HS-27A (cell line): ENCODE measurements around the gene LTO1.

Experiments
- DNase-seq: peaks from one replicate; pipeline ENCODE4 v3.0.0-alpha.2; 2012; ENCODE audit warnings: low read depth, missing footprints

The LTO1 gene

DNA sequence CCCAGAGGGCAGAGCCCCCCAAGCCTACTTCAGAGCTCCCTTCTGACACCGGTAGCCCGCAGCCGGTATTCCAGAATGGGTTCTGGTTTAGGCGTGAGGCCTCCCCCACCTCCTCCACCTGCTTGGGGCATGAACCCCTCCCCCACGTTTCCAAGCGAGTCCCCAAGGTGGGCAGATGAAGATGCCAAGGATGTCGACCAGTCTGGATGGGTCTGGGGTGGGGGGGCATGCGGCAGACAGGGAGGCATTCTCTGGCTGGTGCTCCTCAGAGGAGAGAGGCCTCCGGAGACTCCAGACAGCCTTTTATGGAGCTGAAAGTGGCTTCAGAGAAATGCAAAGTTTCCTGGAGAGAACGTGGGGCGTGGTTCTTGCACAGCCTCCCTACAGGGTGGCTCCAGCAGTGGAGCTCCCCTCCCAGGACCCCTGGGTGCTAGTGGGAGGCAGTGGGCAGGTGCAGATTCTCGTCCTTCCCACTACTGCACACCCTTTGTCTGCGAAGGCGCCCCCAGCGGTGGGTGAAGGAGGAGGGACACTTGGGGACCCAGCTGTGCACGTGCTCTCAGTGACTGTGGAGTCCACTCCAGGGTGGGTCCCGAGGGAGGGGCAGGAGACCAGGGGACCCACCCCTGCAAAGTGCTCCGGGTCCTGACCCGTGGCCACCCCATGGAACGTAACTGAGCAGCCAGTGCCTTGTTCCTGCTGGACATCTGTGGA, 30.0 kb downstream of the LTO1 start:
- DNase-seq: no peak

DNA sequence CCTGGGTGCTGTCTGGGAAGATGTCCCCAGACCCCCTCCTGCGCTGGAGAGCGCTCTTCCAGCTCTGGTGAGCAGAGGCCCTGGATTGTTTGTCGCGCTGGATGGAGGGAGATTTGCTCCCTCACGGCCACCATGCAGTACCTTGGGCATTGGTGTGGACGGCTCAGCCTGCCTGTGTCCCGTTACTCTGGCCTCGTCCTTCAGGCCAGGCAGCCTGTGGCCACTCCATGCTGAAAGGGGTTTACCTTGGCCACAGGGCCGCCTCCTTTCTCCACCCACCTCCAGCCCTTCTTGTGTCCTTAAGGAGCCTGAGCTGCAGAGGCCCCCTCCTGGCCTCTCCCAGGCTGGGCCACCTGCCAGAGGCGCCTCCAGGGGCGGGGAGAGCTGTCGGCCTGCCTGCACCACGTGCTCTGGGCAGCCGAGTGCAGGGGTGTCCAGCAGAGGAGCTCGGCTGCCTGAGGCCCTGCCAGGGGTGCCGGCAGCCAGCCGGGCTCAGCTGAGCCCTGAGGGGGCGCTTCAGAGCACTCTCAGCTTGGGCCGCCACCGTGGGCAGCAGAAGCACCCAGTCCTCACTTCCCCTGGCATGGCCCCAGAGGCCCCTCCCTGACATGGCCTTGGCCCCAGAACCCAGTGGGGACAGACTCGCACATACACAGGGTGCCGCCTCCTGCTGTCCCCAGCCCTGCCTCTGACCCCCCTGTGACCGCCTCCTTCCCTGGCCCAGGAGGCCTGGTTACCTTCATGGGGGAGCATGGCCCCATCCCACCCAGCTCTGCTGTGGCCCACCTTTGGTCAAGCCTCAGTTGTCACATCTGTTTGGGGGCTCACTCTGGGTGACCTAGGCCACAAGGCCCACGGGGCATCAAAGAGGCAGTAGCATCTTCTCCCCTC, 30.8 kb downstream of the LTO1 start:
- no peak for DNase-seq

DNA sequence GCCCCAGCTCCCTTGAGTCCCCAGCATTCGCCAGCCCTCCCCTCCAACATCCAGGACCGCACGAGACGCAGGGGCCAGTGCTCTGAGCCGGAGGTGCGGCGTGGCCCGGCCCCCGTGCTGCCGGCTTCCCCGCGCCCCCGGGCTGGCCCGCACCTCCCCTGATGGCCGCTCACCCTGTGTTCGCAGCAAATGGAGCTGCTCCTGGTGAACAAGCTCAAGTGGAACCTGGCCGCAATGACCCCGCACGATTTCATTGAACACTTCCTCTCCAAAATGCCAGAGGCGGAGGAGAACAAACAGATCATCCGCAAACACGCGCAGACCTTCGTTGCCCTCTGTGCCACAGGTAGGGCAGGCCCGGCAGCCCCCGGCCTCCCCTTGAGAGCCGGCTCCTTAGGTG, 31.5 kb downstream of the LTO1 start:
- DNase-seq: no peak

DNA sequence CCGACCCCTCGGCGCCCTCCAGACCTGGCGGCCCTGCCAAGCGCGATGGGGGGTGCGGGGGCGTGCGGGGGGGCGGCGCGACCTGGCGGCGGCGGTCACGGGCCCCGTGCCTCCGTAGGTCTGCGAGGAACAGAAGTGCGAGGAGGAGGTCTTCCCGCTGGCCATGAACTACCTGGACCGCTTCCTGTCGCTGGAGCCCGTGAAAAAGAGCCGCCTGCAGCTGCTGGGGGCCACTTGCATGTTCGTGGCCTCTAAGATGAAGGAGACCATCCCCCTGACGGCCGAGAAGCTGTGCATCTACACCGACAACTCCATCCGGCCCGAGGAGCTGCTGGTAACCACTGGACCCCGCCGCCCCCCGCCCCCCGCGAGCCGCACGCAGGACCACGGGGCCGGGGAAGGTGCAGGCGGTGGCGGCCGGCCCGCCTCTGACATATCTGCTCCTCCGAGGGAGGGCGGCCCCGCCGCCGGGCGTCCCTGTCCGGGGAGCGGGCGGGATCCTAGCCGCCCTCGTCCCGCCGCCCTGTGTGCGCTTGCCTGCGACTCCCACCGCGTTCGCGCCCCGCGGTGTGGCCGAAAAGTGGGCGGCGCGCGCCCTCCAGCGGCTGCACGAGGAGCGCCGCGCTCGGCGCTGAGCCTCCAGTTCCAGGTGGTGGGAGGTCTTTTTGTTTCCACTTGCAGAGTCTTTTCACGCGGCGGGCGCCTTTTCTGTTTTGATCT, 32.1 kb downstream of the LTO1 start:
- no peak for DNase-seq

DNA sequence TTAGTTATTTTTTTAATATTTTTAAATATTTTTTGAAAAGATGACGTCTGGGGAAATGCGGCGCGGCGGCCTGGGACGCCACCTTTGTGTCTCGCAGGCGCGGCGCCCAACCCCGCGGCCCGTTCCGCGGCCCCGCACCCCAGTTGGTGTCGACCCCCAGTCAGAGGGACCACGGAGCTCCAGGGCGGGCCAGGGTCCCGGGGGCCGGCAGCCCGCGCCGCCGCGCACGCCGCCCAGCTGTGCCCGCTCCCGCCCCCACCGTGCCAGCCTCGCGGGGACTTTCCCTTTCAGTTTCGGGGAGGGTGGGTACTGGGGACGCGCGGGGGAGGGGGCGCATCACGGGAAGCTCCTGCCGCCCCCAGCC, 32.6 kb downstream of the LTO1 start:
- DNase-seq: no peak

DNA sequence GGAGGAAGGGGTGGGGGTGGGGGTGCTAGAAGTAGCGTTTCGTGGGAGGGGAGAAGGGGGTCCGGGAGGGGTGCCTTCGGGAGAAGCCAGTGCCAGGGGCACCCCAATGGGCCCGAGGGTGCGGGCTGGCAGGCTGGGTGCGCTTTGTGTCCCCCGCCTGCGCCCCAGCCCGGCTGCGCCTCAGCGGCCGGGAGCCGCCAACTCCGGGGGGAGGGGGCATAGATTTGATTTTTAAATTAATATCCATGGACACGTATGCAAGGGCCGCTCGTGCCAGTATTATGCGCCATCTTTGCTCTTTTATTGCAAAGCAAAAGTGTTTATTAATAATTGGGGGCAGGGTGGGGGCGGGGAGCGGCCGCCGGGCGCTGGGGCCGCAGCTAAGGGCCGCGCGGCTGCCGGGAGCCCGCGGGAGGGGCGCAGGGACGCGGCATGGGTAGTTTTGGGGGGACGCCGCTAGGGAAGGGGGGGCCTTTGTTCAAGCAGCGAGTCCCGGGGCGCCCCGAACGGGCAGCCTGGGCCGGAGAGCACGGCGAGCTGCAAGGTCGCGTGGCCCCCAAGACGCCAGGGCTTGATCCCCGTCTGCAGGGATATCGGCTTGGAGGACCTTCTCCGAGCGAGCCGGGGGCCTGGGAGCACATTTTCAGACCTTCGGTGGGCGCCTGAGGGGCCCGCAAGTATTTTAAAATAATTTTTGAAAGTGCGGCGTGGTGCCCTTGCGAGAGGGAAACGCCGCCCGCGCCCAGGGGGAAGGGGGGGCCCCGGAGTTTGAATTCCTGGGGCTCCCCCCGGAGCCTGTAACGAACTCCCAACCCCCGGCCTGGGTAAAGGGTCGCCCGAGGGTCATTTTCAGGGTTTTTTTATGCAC, 33.2 kb downstream of the LTO1 start:
- DNase-seq: no peak

DNA sequence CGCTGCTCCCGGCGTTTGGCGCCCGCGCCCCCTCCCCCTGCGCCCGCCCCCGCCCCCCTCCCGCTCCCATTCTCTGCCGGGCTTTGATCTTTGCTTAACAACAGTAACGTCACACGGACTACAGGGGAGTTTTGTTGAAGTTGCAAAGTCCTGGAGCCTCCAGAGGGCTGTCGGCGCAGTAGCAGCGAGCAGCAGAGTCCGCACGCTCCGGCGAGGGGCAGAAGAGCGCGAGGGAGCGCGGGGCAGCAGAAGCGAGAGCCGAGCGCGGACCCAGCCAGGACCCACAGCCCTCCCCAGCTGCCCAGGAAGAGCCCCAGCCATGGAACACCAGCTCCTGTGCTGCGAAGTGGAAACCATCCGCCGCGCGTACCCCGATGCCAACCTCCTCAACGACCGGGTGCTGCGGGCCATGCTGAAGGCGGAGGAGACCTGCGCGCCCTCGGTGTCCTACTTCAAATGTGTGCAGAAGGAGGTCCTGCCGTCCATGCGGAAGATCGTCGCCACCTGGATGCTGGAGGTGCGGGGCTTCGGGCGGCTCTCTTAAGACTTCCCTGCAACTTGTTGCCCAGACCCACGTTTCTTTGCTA, 34.1 kb downstream of the LTO1 start, which contains the start of gene CCND1:
TSS of gene CCND1 (plus strand) at position 162 of the 587 bp plus-strand sequence. CDS start at position 320, 158 bp downstream.
- peak; percentile 84 for DNase-seq

DNA sequence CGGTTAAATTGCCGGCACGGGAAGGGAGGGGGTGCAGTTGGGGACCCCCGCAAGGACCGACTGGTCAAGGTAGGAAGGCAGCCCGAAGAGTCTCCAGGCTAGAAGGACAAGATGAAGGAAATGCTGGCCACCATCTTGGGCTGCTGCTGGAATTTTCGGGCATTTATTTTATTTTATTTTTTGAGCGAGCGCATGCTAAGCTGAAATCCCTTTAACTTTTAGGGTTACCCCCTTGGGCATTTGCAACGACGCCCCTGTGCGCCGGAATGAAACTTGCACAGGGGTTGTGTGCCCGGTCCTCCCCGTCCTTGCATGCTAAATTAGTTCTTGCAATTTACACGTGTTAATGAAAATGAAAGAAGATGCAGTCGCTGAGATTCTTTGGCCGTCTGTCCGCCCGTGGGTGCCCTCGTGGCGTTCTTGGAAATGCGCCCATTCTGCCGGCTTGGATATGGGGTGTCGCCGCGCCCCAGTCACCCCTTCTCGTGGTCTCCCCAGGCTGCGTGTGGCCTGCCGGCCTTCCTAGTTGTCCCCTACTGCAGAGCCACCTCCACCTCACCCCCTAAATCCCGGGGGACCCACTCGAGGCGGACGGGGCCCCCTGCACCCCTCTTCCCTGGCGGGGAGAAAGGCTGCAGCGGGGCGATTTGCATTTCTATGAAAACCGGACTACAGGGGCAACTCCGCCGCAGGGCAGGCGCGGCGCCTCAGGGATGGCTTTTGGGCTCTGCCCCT, 34.7 kb downstream of the LTO1 start:
- DNase-seq: no peak

DNA sequence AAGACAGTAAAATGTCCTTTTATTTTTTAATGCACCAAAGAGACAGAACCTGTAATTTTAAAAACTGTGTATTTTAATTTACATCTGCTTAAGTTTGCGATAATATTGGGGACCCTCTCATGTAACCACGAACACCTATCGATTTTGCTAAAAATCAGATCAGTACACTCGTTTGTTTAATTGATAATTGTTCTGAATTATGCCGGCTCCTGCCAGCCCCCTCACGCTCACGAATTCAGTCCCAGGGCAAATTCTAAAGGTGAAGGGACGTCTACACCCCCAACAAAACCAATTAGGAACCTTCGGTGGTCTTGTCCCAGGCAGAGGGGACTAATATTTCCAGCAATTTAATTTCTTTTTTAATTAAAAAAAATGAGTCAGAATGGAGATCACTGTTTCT, 35.3 kb downstream of the LTO1 start:
- no peak for DNase-seq

DNA sequence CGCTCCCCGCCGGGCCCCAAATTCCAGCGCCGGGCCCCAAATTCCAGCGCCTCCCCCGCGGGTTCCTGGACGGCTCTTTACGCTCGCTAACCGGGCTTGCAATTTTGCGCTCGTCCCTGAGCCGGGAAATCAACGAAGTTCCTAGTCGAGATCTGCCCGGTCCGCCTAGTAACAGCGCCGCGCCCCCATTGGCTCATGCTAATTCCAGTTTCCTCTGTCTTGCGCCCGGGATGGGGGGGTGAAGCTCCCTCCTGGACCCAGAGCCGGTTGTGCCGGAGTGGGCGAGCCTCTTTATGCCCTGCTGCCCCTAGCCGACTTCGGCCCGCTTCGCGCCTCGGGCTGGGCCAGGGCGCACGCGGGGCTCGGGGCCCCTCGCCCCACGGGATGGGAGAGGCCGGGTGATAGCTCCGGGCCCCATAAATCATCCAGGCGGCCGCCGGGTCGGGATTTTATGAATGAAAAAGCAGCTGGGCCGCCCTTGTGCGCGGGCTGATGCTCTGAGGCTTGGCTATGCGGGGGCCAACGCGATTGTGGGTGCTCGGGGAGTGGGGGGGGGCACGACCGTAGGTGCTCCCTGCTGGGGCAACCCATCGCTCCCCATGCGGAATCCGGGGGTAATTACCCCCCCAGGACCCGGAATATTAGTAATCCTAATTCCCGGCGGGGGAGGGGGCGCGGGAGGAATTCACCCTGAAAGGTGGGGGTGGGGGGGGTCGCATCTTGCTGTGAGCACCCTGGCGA, 36.0 kb downstream of the LTO1 start:
- peak; percentile 96 for DNase-seq

DNA sequence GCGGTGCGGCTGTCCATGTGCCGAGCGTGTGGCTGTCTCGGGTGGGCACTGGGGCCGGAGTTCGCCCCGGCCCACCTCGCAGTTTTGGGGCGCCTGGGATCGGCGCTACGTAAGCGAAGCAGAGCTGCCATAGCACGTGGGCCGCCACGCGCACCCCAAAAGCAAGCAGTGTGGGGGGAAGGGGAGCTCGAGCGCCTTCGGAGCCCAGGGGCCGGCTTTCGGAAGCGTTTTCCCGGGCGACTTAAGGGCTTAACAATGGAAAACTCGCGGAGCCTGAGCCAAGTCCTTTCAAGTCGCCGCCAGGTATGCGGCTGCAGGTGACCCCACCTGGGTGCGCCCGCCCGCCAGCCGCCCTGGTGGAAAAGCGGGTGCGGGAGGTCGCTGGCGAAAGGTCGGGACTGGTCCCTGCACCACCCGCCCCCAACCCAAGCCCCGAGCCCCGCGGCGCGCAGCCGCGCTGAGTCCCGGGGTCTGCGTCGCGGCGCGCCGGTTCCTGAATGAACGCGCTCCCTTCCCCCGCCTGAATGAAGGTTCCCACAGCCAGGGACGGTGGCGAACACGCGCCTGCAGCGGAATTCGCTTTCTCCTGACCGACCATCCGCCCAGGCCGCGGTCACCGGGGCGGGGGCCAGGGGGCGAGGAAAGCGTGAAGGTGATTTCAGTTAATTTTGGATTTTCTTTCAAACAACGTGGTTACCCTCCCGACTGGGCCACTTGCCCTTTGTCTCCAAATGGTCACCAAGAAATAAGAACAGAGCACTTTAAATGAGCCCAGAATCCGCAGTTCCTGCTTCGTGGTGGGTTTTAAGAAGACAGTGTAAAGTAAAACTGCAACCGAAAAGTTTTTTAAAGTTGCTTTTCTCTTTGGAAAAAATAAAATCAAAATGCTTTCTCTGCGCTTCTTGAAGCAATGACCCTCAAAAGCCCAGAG, 36.9 kb downstream of the LTO1 start:
- DNase-seq: no peak

DNA sequence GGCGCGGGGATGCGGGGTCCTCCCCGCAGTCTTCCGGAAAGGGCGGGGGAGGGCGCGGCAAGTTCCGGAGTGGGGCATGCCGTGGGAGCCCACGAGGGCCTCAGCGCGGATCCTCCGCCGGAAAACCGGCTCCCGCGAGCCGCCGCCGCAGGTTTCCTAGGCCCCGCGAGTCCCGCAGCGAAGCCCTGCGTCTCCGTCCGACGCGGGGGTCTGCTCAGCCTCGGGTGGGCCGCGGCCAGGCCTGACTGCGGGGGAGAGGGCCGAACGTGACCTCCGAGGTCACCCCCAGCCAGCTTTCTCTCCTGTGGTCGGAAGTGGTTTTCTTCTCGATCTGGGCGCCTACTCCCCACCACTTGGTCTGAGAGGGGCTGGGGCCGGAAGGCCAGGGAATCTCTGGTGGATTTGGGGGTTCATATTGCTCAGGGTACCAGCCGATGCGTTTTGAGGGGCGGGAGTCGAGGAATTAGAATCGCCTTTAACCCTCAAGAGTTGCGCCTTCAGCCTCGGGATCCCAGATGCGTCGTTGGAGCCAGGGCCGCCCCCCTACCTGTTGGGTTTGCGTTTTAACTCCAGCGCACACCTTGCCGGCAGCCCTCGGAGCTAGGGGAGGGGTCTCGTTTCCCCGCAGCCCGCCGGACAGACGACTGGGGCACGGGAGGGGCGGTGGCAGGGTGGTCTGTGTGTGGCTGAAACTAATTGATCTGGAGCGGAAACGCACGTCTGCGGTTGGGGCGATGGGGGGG, 37.8 kb downstream of the LTO1 start:
- no peak for DNase-seq

DNA sequence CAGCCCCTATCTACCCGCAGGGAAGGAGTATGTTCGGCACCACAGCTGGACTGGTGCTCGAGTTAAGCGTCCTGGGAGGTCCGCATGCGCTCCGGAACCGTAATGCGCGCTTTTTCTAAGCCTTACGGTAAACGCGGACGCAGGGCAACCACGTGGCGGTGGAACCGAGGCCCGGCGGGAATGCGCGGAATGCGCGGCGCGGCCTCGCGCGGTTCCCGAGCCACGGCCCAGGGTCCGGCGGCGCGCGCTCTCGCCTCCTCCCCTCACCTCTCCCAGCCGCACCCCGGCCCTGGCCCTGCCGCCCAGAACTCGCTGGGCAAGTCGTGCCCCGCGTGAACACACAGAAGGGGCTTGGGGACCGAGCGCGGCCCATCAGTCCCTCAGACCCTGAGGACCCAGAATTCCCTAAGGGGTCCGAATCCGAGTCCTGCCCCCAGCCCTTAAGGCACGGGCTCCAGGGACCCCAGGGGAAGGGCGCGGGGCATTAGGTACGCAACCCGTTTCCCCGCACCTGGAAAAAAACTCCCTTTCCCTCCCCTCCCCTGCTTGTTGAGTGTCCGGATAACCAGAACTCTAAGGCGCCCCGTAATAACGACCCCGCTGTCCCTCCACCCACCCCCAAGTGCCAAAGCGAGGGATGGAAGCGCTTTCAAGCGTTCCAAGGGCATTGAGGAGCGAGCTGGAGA, 38.5 kb downstream of the LTO1 start:
- DNase-seq: peak; percentile 95

DNA sequence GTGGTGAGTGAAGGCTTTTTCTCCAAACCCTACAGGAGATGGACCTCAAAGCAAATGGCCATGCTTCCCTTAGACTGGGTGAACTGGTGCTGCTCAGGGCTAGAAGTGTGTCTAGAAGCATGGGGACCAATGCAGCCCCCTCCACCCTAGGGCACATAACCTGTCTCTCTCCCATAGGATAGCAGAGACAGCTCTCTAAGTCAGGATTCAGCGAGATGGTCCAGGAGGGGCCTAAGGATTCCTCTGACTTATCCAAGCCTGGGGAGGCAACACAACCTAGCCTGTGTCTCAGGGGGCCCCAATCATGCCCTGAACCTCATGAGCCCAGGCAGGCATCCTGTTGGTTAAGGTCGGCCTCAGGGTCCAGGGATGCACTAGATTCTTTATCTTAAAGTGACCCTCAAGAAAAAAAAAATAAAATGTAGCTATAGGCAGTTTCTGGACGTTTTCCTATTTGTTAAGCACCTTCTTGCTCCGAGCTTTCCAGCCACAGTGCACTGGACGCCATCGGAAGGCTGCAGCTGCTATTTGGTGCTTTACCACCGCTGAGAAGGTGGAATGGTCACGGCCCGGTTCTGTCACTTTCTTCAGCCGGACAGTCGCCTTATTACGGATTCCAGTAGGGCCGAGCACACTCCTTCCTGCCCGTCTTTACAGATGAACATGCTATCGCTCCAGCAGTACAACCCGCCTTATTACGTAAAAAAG, 39.2 kb downstream of the LTO1 start:
- DNase-seq: no peak

DNA sequence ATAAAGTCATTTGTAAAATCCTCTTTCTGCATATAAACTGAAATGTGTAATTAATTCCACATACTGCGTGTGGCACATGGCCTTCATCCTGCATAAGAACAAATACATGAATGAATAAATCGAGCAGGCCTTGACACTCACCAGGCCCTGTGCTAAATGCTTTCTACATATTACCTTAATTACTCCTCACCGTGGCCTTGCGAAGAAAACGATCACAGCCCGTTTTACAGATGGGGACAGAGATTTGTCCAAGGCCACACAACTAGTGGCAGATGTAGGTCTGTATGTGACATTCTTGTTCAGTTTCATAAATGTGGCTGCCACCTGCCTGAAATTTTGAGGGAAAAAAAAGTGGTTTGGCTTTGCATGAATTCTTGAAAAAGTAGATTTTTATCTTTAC, 40.0 kb downstream of the LTO1 start:
- no peak for DNase-seq

DNA sequence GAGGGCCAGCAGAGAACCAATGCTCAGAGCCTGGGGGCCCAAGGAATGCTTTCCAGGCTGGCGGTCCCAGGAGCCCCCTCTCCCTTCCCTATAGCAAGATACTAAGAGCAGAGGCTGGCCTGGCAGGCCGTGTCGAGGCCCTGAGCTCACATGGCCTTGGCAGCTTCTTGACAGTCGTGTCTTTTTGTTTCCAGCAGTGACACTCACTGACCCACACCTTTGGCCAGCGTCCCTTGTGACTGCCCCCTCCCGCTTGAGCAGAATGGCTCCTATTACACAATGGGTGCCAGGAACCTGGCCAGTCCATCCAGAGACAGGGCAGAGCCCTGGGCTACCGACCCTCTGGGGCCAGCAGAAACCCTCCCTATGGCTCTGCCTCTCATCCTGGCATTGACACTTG, 40.6 kb downstream of the LTO1 start:
- no peak for DNase-seq

DNA sequence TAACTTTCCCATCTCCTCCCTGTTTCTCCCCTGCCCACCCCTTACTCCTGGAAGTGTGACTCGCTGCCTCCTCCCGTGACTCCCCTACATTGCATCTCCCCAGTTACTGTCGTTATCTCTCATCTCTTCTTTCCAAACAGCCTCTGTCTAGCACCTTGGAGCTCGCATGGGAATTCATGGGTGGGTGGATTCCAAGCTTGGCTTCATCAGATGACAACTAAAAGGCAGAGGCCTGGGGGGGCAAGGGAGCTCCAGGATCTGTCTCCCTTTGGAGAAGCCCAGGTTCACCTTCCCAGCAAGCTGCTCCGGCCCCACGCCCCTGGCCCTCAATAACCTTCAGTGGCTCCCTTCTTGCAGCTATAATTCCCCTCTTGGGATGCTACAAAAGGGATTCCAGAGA, 41.1 kb downstream of the LTO1 start:
- DNase-seq: no peak
